Measurements from ENCODE around the gene CDON.
"Not testable (repeated sequence)": the region's sequence is repeated elsewhere in the genome, so short reads cannot be mapped to it uniquely, and the experiment has no call there.

The CDON gene

DNA sequence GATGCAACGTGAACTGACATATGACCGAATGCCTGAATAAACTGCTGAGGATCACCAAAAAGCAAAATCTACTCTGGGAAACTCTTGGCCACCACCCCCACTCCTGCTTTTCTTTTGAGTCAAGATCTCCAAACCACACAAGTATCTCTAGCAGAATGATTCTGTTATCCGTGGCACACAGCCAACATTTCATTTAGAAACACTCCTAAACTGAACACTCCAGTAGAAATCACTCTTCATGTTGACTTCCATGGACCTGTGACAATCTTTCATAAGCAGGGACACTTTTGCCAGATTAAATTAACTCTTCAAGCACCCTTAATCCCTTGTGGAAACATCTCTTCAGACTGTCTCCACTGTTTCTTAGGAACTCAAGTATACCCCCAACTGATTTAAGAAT lies 72.4 kb downstream of the CDON start:
- DNase-seq, result no peak

DNA sequence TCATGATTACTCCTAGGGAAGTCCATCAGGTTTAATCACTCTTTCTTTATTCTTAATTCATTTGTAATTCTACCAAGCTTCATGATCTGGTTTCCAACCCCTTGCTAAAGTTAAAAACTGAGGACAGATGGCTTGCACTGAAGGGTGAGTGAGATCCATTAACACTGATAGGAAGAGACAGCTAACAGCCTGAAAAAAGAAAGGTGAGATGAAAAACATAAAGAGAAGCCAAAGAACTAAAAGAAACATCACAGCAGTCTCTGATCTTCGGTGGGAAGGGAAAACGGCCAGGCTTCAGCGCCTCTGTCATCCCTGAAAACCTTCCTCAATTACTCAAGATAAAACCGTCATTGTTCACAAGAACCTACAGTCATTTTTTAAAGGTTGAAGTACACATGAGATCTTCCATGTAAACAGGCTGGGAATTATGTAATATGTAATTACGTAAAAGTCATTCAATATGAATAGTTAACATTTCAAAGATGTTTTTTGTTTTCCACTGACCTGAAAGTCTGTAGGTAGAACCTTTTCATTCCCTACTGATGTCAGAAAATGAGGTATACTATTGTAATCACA lies 75.5 kb downstream of the CDON start:
- DNase-seq, result no peak

DNA sequence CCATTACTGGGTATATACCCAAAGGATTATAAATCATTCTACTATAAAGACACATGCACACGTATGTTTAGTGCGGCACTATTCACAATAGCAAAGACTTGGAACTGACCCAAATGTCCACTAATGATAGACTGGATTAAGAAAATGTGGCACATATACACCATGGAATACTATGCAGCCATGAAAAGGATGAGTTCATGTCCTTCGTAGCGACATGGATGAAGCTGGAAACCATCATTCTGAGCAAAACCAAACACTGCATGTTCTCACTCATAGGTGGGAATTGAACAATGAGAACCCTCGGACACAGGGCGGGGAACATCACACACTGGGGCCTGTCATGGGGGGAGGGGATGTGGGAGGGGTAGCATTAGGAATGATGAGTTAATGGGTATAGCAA lies 76.7 kb downstream of the CDON start:
- not testable (repeated sequence) for DNase-seq

DNA sequence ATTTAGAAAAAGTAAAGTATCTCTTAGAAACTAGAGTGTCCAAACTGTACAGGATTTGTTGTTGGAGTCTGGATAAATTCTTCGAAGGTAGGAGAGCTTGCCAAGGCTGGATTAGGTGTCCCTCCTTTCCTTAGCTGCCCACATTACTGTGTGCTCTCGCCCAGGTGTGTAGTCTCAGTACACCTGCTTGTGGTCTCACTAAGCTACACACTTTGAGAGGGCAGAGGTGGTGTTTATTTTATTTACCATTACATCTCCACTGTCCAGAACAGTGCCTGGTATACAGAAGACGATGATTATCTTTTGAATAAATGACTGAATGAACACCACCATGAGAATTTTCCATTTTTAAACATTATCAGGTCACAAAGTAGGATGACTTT lies 80.3 kb downstream of the CDON start:
- DNase-seq, result no peak

DNA sequence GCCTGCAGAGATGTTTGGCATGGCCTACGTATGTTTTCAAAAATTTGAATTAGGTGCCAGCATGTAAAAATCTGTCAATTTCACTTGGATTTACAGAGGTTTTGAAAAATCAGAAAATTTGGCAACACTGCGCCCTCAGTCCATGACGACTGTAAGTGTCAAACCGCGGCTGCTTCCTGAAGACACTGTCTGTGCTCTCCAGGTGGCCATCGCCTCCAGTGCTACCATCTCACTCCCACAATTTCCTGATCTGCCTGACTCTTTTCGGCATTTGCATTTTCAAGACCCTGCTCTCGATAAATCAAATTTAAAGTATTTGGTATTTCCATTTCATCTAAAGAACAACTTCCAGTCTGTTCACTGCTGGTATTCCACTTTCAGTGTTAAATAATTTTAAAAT lies 82.2 kb downstream of the CDON start:
- no peak for DNase-seq

DNA sequence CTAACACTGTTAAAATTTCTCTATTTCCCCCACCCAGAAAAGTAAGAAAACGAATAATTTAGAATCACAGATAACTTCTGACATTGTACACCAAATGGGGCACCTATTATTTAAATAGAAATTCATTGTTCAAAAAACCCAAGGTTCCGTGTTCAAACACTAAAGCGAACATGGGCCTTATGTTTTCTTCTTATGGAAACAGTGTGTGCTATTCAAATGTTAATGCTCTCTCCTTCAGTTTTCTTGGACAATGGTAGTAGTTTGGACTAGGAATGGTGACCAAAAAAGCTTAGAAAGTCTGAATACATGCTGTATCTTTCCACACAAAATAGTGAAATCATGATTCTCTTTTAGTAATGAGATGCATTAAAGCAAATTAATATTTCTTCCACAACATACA lies 83.2 kb downstream of the CDON start:
- DNase-seq, result no peak

DNA sequence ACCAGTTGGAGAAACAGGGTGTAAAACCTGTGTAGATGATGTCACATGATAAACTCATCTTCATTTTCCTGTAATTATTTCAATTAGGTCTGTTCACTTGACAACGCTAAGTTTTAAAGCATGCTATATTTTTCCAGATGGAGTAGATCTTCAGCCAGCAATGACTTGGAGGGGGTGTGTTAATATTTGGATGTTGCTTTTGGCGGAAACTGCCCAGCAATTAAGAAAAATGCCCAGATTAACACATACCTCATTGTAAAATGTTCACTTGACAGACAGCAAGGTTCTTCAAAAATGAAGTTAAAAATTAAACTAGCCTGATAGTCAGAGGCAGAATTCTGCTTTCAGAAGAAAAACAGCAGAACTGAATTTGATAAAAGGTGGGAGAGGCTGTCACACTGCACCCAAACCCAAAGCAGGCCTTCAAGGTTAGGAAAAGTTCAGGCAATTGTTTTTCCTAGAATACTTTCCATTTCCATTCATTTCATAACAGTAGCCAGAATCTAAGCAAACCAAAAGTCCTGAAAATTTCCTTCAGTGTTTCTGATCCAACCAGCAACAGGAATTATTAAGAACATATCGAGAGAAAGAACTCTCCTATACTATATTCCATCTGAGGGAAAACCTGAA lies 83.8 kb downstream of the CDON start:
- no peak for DNase-seq

DNA sequence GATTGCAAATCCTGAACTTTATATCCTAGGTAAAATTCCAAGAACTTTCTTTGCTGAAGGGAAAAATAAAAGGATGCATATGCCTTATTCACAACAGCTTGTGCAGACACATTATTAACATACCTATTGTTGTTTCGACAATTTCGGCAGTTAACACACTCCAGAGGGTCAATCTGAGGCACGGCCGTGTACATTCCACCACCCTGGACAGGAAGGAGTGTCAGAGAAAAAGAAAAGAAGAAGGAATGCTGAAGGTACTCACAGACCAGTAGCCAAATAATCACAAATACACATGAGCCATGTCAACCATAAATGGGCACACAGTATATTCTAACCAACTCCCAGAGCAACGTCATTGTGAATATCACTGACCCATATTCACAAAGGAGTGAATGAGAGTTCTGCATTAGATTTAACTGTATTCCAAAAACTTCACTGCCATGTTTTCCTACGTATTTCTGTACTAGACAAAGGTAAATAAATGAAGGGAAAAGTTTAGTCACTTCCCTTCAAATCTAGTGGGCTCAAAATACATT lies 84.4 kb downstream of the CDON start:
- DNase-seq, result no peak

DNA sequence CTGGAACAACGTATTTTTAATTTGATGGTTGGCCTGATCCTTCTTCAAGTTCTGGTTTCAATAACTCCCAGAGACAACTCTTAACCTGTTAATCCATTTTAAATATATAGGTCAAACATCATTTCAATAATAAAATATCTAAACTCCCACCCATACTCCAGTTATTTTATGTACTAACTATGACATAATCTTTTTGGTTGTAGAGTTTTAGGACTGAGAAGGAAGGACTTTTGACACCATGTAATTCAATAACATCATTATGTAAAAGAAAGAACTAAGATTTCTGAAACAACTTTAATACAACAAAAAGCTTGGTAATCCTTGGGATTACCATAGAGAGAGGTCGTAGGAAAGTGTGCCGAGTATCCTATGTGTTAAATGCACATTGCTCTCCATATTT lies 85.3 kb downstream of the CDON start:
- DNase-seq, result no peak

DNA sequence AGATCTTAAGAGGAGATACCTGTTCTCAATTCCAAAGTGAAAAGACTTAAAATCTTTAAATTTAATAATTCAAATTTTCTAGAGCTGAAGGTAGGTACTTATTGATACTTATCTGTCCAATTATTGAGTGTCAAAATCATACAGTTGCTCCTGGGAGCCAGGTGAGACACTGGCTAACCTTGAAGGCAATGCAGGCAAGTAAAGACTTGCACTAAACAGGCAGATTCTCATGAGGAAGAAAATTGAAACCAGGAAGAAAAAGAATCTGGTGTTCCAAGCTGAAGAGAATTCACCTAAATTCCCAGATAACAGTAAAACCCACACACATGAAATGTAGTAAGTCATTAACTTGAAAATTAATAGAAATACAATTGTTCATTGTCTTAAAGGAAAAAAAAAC lies 86.5 kb downstream of the CDON start:
- DNase-seq, result no peak

DNA sequence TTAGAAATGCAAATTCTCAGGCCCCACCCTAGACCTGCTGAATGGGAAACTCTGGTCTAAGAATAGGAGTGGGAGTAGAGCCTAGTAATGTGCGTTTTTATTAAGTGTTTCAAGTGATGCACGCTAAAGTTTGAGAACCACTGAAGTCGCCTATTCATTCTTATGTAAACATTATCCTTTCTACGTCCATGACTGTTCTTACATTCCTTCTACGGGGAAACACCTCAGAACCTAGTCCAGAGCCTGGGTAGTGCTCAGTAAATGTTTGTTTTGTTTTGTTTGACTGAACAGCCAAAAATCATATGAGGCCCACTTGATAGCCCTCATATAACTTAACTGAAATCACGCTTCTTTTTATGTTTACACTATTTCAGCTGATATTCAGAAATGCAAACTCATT lies 87.0 kb downstream of the CDON start:
- no peak for DNase-seq

DNA sequence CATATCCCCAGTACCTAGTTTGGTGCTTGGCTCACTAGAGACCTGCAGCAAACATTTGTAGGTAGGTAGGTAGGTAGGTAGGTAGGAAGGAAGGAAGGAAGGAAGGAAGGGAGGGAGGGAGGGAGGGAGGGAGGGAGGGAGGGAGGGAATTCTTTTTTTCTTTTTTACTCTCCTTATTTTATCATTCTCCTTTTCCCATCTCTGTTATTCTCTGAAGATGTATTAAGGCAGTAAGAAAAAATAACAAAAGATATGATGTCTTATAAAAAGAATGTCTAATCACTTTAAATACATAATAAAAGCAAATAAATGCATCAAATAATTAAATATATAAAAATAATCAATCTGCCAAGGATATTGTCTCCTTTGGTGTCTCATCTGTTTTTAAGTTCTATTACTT lies 88.4 kb downstream of the CDON start:
- DNase-seq, result no peak

DNA sequence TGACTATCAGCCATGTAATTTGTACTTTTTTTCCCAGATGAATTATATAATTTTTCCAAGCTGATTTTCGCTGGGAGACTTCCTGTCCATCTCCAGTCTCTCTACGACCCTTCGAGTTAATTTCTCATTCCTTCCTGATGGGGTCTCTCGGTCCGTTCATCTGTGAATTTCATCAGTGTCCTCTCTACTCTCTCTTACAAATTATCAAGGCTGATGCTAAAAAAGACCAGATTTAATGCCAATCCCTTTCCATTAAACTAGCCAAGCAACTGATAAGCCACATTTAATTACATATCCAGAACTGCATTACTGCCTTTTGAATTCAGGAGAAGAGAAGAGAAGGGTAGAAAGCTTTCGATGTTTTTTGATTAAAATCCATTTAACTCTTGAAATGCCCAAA lies 91.0 kb downstream of the CDON start:
- no peak for DNase-seq

DNA sequence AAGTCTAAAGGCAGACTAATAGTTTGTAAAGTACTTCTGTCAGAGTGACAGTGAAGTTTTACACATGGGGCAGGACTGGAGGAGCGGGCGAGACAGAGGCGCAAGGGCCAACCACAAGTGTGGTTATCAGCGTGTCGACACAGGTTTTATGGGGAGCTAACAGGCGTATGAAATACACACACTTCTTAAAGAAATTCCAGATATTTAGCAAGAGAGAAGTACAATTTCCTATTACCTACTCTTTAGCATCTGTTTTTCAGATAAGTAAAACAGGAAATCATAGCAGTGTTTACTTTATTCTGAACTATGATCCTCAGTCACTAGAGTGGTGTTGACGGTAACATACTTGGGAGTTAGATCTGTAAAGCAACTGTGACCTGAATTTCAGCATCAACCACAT lies 94.3 kb downstream of the CDON start:
- no peak for DNase-seq

DNA sequence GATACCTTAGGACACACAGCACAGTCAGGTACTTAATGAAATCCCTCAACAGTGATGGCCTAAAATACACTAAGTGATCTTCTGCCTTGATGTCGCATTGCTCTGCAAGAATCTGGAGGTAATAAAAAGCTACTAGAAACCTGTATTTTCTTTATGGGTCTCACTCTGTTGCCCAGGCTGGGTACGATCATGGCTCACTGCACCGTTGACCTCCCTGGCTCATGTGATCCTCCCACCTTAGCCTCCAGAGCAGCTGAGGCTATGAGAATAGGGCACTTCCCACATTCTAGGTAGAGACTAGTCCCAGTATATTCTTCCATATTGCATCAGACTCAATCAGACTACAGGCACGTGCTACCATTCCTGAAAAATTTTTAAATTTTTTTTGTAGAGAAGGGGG lies 95.2 kb downstream of the CDON start:
- DNase-seq, result no peak

DNA sequence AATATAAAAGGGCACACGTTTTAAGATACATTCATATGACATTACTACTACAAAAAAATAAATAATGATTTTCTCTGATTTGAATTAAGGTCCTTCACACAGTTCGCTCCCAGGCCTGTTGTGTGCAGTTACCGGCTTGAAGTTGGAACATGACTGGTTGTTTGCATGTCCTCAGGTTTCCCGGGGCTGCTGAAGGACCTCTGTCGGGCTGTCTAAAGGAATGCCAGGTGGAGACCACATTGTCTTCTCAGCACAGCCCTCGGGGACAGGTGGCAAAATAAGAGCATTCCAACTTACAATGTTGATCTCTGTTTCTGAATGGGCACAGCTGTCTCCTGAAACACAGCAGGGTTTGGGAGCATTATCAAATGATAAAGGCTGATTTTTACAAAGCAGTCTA lies 101.9 kb downstream of the CDON start:
- DNase-seq, result no peak

DNA sequence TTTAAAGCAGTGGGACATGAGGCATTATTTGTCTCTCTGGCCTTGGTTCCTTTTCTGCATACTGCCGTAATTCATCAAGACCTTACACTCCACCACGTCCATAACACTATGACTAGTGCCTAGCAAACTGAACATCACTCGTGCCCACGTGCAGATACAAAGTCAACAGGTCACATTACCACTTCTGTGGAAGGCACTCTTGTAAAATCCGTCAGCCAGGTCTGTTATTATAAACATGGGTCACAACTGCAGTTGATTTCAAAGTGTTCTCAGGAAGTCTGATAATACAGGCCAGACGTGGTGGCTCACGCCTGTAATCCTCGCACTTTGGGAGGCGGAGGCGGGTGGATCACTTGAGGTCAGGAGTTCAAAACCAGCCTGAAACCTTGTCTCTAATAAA lies 102.7 kb downstream of the CDON start:
- DNase-seq, result no peak

DNA sequence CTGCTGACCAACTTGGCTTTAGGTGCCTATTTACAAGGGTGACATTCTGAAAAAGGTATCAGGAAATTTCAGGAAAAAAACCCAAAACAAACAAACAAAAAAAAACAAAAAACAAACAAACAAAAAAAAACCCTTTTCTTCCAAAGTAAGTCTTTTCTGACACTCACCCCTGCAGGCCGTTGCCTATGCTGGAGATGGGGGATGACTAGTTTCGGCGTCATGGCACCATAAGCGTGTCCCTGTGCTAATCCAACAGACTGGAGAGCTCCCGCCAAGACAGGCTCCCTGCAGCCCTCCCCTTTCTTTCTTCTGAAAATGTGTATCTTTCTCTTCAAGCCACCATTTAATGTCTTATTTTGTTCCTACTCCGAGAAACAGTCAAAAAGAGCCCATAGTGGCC lies 103.2 kb downstream of the CDON start:
- no peak for DNase-seq

DNA sequence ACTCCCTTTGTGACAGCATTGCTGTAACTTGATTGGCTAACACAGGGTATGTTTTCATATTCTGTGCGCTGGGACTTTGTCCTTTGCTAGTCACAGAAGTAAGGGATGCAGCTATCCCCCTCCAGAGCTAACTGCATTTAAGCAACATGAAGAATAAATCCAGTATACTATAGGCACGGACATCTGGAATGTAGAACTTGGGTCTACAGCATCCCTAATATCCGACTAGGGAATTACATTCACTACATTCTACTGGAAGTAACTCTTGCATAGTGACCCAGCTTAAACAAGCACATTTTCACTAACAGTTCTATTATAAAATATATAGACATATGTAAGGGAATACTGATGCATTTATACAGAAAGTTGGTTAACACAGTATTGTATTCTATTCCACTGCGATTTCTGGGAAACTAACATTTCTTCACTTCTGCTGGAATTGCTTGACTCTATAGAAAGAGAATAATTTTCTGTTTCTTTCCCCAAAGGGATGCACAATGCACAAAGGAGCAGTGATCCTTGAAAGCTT lies 103.7 kb downstream of the CDON start:
- DNase-seq, result no peak

DNA sequence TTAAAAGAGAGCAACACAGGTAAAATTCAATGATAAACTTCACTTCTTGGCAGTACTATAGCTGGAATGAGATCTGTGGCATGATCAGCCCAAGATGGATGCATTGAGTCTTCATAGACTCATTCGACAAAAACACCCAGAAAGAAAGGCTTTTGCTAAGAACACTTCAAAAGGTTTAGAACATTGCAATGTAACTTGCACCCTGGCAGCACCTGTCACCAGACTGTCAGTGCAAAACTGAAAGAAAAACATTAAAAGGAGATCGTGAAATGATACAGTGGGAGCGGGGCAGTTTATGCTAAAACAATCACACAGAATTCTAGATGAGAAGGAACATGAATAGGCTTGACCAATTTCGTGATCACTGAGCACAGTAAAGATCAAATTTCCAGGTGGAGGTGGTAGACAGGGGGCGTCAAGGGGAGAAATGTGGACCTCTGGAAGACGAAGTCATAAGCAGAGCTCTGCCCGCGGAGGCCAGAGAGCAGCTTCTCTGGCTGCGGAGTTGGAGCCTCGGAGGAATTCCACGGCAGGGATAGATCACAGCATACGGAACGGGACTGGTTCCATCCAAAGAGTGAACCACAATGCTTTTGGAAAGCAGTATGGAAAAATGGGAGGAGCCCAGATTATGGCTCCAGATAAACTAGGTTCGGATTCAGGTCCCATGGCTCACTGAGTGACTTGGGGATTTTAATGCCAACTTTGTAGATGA lies 104.9 kb downstream of the CDON start:
- DNase-seq, result no peak

DNA sequence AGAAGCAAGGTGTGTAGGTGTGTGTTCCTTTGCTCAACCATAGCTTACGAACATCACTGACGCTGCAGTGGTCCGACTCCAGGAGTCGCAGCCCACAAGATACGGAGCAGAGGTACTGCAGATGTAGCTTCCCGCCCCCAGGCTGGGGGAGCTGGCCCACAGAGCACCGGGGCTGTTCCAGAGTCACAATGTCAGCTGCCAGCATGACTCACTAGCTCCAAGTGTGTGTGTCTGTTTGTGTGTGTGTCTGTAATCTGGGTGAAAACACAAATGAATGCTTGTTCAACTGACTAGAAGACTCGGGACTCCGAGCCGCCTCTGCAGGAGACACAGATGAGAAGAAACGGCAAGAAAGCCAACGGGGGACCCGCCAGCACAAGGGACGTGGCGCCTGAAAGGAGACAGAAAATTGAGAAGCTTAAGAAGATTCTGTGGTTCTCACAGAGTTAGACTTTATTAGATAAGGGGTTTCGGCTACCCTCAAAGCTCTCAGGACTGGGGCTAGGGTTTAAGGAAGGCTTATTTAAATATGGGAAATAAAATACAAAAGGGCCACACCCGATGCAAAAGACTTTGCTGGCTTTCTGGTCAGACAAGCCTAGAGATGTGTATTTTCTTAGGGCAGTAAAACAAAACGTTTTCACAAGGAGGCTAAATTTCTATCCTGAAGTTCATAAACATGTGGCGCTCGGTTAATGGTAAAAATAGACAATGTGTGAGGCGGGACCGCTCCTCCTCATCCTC lies 106.1 kb downstream of the CDON start:
- no peak for DNase-seq

DNA sequence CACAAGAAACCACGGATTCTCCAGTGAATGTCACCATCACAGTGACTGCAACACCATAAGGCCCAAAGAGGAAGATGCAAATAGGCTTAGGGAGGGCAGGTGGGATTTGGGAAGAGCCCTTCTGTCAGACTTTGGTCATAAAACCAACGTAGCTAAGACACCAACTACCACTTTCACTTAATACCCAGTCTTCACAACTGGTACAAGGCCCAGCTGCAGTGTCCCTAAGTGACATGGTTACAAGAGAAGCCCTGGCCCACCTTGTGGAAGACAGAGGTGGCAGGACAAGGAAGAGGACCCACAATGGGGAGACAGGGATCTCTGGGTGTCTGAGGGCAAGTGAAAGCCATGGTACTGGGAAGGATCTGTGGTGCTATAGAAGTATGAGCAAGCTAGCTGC lies 106.8 kb downstream of the CDON start:
- no peak for DNase-seq

DNA sequence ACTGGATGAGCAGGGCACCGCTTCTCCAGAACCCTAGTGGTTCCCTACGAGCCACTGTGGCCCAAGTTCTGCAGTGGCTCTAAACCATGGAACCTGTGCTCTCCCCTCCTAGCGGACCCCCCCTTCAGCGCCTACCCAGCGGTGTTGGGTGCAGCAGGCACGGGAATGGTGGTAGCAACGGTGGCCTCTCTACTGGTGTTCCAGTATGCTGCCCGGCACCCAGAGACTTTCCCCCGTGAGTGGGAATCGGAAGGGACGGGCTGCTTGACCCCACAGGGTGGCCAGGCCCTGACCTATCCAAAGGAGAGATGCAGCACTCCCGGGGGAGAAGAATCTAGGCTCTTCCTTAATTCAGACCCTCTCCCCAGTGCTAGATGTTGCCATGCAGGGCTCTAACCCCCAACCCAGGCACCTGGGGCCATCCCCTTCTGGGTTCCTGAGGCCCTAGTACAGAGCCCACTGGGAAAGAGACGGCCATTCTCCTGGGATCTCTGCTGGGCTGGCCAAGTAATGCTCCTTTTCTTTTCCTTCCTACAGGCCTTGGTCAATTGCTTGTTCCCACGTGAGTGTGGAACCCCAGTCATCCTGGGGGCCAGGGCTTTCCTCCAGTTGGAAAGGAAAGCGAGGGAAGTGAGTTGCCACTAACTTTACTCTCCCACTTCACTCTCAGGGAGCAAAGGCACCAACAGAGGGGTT lies 107.6 kb downstream of the CDON start:
- no peak for DNase-seq
